ENCODE measurements around the gene CERS1. TPM values are rescaled to one million over a fixed set of nuclear protein-coding genes. Genes with fewer than 3 reads are reported as not detected.

CERS1 gene
- 0.98 and 1.1 TPM in 2 replicates for total RNA-seq (2014; rRNA removed; shearing (Covaris generic))

- no peak for DNase-seq (ENCODE audit: low read depth)
These were observed at the start of gene CERS1 for GRCh38 chr19:18895824-18896341. TSS of gene CERS1 (minus strand) at chr19:18896158. CDS start at chr19:18896072, 86 bp downstream.

GRCh38 chr19:18945297-18945696 lies 49.3 kb upstream of the CERS1 start:
- no peak for DNase-seq (ENCODE audit: low read depth)

DNA sequence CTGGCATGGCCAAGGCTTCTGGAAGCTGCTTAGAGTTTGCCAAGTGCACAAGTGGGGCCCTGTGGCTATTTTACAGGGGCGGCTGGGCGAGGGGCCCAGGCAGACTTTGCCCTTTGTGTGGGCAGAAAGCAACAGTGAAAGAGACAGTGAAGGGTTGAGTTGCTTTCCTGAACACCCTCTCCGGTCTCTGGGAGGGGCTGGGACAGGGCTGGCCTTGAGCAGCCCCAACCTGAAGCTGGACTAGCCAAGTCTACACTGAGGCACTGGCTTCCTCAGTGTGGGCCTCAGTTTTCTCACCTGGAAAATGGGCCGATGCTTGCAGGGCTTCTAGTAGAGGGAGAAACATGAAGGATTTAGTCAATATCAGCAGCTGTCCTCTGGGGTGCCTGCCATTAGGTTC lies 47.5 kb upstream of the CERS1 start:
- DNase-seq (ENCODE audit: low read depth): no peak

DNA sequence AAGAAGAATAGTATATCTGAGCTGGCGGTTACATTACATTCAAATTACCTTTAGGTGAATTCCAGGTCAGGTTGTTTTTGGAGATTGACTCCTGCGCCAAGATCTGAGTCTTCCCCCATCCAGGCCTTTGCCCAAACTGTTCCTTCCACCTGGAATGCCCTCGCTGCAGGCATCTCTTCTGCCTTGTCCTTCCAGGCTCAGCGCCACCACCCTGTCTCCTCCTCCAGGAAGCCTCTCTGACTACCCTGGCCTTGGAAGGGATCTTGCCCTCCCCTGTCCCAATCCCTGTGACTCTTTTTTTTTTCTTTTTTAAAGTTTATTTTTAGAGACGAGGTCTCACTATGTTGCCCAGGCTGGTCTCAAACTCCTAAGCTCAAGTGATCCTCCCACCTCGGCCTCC lies 46.7 kb upstream of the CERS1 start:
- no peak for DNase-seq (ENCODE audit: low read depth)

DNA sequence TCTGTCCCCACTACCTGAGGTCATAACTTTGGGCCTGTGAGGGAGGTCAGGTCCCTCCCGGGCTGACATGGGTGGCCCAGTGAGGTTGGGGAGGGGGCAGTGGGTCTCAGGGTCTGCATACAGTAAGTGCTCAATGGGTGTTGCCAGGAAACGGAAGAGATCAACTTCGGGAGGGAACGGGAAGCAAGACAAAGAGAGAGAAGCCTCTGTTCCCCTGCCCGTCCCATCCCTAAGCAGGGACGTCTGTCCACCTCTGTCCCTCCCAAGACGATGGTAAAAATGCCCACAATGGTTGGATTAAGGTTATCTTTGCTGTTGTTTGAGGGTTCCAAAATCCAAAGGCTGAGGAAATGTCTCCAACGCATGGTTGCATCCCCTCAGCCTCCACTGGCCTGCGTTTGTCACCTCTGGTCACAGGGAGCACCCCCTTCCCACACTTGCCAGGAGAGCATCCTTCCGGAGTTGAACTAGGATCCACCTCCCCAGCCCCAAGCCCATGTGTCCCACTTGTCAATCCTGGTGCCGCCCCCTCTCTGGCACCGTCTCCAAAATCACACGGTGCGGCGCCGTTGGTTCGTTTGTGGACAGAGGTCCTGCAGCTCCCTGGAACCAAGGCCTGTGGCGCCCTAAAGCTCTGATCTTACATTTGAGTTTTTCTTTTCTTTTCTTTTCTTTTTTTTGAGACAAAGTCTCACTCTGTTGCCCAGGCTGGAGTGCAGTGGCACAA lies 45.8 kb upstream of the CERS1 start:
- no peak for DNase-seq (ENCODE audit: low read depth)

GRCh38 chr19:18940769-18941627 lies 45.0 kb upstream of the CERS1 start, which contains the start of gene HOMER3:
TSS of gene HOMER3 (minus strand) at chr19:18941217. CDS start at chr19:18938982, 2,235 bp downstream.
- peak; percentile 57 for DNase-seq (ENCODE audit: low read depth)

DNA sequence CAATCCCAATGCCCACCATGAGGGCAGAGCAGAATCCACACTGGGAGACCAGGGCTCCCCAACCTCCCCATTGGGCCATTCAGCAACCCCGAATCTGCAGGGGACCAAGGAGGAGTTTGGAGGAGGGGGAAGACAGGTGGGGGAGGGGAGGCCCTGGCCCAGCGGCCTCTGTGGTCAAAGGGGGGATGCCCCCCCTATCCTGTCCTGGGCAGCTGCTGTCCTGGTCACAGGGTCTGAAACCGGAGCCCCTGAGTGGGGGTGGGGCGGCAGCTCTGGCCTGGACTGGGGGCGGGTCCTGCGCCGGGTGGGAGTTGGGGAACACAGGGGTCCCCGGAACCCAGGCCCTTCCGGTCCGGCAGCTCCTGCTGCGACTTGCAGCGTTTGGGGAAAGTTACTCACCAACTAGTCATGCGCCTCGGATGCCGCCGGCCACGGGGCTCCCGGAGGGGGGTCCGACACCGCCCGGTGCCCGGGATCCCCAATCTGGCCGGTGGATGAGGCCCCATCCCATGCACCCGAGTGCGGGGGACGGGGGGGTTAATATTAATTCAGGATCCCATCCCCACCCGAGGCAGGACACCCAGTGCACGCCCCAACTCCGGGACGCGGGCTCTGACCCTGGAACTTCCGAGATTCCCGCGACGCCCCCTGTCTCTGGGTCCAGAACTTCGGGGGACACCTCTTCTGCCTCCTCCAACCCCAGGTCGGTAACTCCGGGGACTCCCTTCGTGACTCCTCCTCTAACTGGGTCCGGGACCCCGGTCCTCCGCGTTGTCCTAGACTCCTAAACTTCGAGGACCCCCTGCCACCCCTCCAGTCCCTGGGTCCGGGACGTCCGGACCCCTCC lies 44.2 kb upstream of the CERS1 start:
- peak; percentile 75 for DNase-seq (ENCODE audit: low read depth)

DNA sequence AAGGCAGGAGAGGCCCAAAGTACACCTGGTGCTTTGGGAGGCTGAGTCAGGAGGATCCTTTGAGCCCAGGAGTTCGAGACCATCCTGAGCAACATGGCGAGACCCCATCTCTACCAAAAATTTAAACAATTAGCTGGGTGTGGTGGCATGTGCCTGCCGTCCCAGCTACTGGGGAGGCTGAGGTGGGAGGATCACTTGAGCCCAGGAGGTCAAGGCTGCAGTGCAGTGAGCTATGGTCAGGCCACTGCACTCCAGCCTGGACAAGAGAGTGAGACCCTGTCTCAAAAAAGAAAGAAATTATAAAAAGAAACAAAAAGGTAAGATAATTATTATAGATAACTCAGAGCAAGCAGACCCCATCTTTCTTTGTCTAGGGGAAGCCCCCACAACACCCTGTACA lies 43.2 kb upstream of the CERS1 start:
- DNase-seq (ENCODE audit: low read depth): no peak

- no peak for DNase-seq (ENCODE audit: low read depth)
These were observed 37.3 kb upstream of the CERS1 start for GRCh38 chr19:18933297-18933696.

DNA sequence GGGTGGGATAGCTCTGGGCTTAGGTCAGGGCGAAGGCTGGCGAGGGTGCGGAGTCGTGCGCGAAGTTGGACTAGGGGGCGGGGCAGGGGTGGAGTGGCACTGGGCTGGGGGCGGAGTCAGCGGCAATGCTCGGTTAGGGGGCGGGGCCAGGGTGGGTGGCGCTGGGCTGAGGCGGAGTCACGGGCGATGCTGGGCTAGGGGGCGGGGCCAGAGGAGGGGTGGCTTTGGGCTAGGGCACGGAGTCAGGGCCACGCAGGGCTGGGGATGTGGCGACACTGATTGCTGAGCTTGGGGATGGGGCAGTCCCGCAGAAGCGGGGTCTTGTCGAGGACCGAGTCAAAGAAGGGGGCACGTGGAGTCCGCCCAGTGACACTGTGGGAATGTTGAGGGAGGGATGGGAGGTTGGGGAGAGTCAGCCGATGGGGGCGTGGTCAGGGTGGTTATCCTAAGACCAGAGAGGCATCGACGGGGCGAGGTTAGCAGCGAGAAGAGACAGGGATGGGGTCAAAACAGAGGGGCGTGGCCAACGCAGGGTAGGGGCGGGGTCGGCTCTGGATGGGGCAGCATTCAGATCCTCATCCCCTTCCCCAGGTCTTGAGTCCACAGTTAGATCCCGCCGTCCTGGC lies 36.4 kb upstream of the CERS1 start:
- no peak for DNase-seq (ENCODE audit: low read depth)

GRCh38 chr19:18931316-18932162 lies 35.6 kb upstream of the CERS1 start:
- DNase-seq (ENCODE audit: low read depth): no peak

DNA sequence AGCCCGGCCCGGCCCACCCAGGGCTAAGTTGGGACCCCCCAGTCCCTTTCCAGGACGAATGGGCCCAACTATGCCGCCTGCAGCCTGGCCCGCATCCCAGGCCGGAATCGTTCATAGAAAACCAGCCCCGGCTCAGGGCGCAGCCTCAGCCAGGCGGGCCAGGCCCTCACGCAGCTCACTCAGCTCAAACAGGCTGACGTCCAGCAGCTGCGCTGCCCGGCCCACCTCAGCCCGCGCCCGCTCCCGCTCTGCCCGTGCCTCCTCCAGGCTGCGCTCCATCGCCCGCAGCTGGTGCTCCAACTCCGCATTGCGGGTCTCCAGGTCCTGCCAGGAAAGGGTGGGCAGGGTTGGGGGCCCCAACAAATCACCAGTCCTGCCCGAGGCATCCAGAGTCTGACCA lies 33.4 kb upstream of the CERS1 start:
- no peak for DNase-seq (ENCODE audit: low read depth)

GRCh38 chr19:18928018-18928805 lies 32.3 kb upstream of the CERS1 start:
- DNase-seq (ENCODE audit: low read depth): no peak

DNA sequence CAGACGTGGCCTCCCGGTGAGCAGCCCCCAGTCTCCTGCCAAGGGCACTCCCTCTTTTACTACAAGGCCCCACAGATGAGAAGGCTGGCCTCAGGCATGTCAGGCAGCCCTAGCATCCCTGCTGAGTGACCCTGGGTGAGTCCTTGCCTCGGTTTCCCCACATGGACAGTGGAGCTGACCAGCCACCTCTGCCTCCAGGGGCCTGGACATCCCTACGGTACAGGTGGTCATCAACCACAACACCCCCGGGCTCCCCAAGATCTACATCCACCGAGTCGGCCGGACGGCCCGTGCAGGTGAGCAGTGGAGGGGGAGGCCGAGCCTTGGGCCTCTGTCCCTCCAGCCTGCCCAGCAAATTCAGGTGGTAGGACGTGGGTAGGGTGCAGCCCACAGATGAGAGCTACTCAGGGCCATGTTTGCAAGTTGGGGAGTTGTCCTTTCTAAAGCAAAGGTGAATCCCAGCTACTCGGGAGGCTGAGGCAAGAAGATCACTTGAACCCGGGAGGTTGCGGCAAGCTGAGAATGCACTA lies 28.8 kb upstream of the CERS1 start:
- no peak for DNase-seq (ENCODE audit: low read depth)

GRCh38 chr19:18922228-18922985 lies 26.4 kb upstream of the CERS1 start:
- no peak for DNase-seq (ENCODE audit: low read depth)

DNA sequence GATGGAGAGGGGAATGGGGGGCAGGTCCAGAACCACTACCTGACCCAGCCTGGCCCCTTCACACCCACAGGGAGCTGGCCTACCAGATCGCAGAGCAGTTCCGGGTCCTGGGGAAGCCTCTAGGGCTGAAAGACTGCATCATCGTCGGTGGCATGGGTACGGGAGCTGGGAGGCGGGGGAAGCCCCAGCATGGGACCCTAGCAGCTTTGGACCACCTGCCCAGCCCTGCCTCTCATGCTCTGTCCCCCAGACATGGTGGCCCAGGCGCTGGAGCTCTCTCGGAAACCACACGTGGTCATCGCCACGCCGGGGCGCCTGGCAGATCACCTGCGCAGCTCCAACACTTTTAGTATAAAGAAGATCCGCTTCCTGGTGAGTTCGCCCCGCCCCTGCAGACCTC lies 25.6 kb upstream of the CERS1 start:
- no peak for DNase-seq (ENCODE audit: low read depth)

DNA sequence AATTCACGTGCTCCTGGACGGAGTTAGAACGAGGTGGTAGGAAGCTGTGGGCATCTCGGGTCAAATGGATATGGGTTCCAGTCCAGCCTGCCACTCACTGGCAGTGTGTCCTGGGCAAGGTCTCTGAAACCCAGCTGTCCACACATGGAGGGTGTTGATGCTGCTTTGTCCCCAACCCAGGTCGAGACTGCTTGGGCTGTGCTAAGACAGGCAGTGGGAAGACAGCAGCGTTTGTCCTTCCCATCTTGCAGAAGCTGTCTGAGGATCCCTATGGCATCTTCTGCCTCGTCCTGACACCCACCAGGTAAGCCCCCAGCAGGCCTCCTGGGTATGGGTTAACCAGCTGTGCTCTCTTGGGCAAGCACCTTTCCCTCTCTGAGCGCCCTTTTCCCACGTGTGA lies 24.4 kb upstream of the CERS1 start:
- no peak for DNase-seq (ENCODE audit: low read depth)

GRCh38 chr19:18919900-18920214 lies 23.9 kb upstream of the CERS1 start:
- no peak for DNase-seq (ENCODE audit: low read depth)

Data from M059J (cell line).